Epithelial cell of prostate (primary cell): ENCODE measurements around the gene TPK1.

Source experiments
- DNase-seq: peaks from one replicate; pipeline ENCODE4 v3.0.0-alpha.2; 2011; ENCODE audit warnings: low read depth, low spot score
- H3K27ac ChIP-seq: fragments of 450-650 bp; 2 replicates; pipeline ENCODE4 v1.5.1; 2017; ENCODE audit warnings: mild to moderate bottlenecking

Gene TPK1

DNA sequence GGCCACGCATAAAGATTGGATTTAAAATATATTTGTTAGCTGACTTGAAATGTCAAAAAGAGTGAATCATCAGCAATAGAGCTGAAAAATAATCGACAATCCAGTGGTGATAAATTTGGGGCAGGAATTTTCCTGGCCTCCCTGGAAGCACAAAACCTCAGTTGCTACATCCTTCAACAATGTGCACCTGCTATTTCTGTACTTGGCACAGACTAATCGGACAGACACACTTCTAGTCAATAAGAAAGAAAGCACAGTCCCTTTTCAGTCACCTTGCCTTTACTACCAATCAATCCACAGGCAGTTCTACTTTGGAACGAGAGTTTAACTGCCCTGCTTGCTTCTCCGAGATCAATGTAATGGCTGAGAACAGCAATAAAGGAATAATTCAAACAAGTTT is 335.6 kb downstream of the TPK1 start:
- no peak for DNase-seq
- H3K27ac ChIP-seq = no peak overlapping the region

DNA sequence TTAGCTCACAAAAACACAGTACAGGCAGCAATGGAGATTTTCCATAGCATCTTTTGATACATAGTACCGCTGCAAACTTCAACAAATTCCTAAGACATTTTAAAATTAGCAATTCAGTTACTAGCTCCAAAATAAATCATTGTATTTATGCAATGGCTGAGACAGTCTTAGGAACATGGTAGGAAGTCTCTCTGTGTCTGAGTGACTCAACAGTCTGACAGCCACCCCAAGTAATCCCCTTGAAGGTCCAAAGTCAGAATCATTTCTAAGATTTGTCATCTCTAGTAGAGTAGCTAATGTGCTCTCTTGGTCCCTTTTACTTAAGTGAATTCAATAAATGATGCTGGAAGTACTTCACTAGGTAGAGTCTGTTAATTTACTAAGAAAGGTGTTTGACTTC is 338.6 kb downstream of the TPK1 start:
- no peak for DNase-seq
- no peak overlapping the region for H3K27ac ChIP-seq

DNA sequence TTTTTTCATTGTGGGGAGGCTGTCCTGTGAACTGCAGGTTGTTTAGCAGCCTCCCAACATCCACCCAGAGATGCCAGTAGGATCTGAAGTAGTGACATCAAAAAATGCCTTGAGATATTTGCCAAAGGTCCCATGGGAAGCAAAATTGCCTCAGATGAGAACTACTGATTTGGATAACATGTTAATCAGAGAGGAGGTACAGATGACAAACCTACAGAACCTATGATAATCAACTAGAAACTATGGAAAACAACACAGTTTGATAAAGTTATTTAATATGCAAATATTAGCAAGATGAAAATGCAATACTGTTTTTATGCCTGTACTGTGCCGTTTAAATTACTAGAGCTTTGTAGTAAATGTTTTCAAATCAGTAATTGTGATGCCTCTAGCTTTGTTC is 341.5 kb downstream of the TPK1 start:
- H3K27ac ChIP-seq = no peak overlapping the region
- DNase-seq = no peak

DNA sequence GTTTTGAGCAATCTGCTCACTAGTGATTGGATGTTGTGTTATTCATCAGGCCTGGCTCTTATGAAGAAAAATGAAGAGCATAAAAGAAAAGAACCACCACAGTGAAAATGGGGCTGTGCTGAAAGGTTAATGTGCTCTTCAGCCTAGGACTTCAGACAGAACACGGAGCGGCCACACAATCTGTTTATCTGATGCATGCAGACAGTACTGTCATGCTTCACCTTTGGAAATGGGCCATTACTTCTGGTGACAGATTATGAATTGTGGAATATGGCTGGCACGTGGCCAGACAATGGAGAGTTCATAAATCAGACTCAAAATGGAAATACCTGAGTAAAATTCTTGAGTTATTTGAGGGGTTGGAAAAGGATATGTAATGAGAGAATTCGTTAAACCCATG is 346.3 kb downstream of the TPK1 start:
- no peak for DNase-seq
- H3K27ac ChIP-seq = no peak overlapping the region

DNA sequence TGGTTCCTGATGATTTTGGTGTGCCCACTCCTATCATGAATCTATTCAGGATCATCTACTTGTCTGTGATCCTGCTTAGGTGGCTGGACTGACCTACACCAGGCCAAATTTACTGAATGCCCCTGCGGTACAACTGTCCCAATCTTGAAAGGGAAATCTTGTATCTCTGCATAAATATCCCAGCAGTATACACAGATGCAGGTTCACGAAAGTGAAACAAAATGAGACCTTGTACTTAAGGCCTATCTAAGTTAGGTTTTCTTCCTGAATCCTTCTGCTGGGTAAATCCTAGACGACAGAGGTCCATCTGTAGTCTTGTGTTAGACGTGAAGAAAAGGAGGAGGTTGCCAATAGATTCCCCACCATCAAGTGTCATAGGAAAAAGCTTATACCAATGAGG is 346.9 kb downstream of the TPK1 start:
- H3K27ac ChIP-seq = no peak overlapping the region
- DNase-seq = no peak

DNA sequence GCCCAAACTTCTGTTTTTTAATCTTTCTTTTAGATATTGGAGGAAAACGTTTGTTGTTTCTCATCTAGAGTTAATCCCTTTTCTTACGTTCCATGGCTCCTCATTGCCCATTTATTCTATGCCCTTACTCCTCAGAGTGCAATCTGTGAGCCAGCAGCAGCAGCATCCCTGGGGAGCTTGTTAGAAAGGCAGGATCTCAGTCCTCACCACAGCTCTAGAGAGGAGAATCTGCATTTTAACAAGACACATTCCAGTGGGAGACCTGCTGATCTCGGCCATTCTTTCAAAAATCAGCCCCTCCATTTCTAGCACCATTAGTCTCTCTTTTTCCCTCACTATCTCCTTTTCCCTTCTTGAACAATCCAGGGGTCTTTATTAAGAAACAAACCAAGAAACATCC is 348.0 kb downstream of the TPK1 start:
- no peak overlapping the region for H3K27ac ChIP-seq
- no peak for DNase-seq

DNA sequence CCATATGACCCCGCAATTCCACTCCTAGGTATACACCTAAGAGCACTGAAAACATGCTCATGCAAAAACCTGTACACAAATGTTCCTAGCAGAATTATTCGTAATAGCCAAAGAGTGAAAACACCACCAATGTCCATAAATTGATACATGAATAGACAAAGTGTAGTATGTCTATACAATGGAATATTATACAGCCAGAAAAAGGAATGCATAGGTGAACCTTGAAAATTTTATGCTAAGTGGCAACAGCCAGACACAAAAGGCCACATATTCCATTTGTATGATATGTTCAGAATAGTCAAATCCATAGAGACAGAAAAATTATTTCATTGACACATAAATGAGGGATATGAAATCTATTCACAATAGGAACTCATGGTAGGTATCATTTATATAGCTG is 351.4 kb downstream of the TPK1 start:
- no peak for DNase-seq

DNA sequence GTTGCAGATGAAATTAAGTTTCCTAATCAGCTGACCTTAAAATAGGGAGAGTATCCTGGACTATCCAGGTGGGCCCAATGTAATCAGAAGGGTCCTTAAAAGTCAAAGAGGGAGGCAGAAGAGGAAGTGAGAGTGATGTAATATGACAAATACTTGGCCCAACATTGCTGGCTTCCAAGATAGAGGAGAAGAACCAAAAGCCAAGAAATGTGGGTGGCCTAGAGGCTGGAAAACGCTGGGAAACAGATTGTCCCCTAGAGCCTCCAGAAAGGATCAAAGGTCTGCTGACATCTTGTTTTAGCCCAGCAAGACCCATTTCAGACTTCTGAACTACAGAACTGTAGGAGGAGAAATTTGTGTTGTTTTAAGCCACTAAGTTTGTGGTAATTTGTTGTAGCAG is 352.7 kb downstream of the TPK1 start:
- no peak overlapping the region for H3K27ac ChIP-seq
- DNase-seq = no peak

More for the DNA sequence above, 351.4 kb downstream of the TPK1 start:
- no peak overlapping the region for H3K27ac ChIP-seq

DNA sequence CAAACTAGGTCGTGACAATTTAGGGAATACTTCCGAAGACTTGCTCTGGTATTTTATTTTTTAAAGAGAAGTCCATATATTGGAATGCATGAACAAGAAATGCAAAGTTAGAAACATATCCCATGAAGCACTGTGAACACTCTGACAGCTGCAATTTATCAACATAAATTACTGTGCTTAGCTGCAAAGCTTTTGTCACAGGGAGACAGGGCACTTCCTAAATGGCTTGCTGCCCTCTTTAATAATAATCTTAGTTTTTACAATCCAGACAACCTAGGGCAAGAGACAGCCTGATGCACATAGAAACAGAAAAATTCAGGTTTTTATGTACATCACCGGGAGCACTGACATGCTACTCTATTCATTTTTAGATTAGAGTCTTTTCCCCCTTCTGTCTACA is 354.0 kb downstream of the TPK1 start:
- no peak overlapping the region for H3K27ac ChIP-seq
- no peak for DNase-seq

DNA sequence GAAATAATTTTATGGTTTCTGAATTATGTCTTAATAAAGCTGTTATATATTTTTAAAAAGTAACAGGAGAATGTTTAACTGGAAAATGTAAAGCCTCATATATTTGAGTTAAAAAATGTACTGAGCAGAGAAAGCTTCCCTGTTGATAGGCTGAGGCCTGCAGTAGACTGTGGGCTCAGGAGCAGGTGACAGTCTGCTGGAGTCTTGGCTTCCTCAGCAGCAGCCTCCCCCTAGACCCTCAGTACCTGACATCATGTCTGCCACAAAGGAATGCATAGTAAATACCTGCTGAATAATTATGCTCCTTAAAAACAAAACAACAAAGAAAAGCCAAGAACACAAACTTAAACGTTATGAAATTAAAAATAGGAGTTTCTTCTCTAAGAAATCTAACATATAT is 358.5 kb downstream of the TPK1 start:
- no peak overlapping the region for H3K27ac ChIP-seq
- DNase-seq = no peak

DNA sequence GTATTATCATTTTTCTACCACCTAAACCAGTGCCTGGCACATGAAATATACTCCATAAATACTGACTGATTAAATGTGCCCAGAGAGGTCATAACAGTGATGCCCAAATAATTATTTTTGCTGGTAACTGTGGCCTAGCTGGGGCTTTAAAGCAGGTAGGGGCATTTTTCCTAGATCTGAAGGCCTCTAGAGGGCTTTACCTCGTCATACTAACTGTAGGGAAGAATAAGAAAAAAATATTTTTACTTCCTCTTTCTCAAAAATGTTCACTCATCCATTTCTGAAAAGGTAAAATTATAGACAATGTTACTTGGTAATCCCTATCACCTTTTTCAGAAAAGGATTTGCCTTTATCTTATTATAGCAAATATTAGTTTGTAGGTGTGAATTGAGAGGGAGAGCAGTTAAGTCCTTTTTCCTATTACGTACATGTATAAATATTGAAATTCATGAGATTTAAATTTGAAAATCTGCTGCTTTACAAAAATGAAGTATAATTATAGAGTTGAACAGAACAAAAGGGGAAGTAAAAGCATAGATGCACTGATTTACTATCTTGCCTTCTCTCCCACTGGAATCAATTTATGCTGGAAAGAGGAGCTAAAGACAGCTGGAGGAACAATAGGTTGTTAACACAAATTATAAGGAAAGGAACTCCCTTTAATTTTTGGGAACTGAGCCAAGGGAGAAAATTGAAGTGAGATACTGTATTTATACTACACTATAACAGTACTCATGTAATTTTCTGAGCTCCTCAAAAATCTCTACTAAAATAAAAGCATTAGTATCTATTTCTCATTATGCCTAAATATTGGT is 360.8 kb downstream of the TPK1 start:
- no peak overlapping the region for H3K27ac ChIP-seq
- DNase-seq = no peak

DNA sequence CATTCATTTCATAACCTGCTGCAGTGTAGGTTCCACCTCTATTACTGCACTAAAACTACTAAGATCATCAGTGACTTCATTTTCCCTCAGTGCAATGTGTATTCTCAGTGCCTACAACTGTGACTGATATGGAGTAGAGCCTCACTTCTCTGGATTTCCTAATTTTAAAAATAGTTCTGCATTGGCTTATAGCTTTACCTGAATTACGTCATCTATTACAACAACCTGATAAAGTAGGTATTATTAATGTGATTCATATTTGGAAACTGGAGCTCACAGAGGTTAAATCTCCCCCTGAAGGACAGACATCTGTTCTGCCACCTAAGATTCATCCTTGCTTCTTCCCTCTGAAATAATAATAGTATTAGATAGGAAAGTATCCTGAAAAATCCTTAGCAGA is 361.5 kb downstream of the TPK1 start:
- H3K27ac ChIP-seq = no peak overlapping the region

DNA sequence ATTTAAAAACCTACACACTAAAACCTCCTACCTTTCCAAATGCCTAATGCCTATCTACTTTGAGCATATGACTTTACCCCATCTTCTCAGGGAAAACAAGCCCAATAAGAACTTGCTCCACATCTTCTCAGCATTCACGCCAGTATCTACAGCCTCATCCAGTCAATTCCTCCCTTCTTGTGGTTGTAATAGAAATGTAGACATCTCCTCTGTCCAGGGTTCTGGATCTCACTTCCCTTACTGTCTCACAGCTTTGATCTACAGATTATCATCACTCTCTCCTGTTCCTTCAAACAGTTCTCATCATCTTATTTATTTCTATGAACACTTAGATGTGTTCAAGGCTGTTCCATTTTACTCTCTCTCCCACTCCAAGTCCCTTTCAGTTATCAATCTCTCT is 361.9 kb downstream of the TPK1 start:
- H3K27ac ChIP-seq = no peak overlapping the region

More for the DNA sequence above, 361.5 kb downstream of the TPK1 start:
- no peak for DNase-seq

DNA sequence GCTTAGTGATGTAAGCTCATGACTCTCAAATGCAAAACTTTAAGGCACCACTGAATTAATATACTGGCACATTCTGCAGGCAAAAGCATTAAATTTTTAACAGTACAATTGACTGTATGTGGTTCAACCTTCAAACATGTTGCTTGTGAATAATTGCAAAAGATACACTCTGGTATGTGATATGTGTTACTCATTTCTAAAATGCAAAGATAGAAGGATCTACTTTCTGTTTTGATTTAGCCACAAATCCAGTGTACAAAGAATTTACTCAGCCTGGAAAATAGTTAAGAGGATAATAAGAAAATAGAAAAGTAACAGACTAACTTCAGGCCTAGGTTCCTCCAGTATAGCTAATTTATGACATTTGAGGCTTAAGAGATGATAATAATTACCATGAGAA is 365.8 kb downstream of the TPK1 start:
- DNase-seq = no peak
- no peak overlapping the region for H3K27ac ChIP-seq

More for the DNA sequence above, 361.9 kb downstream of the TPK1 start:
- DNase-seq = no peak

DNA sequence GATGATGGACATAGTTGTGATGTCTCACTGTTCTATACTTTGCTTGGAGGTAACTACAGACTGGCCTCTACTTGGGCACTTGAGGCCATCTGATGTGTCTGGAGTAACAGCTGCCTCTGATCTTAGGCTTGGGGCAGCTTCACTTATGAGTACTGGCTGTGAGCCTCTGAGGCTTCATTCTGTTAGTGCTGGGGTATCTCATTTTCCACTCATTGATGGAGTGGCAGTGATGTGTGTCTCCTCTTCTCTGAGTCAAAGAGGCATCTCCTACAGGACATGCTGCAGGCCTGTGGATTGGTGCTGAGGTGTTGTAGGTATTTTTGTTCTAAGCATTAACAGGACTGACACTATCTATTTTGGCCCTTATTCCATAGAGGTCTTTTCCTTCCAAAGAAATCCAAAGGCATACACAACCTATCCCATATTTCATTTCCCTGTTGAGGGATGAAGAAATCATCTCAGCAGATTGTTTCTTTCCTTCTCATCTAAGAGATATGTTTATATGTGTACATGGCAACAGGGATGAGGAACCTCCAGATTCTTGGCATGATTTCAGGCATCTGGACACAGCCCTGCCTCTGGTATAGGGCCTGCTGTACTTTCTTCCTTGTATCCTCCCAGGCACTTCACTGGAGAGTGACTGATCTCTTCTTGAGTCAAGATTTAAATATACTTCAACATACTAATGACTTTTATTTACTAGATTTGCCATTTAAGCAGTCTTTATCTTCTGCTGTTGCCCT is 366.7 kb downstream of the TPK1 start:
- no peak overlapping the region for H3K27ac ChIP-seq
- peak; percentile 20 for DNase-seq

DNA sequence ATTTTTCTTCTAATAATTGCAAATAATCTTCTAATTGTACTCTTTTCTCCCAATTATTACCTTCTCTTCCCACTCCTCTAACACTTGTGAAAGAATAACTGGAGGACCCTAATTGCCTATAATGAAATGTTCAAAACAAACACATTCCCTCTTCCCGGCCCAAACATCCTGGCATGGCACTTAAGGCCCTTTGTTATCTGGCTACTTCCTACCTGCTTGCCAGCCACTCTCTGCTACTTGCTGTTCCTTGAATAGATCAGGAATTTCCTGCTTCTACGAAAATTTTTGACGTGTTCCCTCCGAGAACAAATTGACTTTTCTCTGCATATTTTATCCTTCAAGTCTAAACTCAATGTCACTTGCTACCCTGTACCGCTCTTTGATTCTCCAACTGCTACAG is 376.2 kb downstream of the TPK1 start:
- H3K27ac ChIP-seq = no peak overlapping the region
- no peak for DNase-seq

DNA sequence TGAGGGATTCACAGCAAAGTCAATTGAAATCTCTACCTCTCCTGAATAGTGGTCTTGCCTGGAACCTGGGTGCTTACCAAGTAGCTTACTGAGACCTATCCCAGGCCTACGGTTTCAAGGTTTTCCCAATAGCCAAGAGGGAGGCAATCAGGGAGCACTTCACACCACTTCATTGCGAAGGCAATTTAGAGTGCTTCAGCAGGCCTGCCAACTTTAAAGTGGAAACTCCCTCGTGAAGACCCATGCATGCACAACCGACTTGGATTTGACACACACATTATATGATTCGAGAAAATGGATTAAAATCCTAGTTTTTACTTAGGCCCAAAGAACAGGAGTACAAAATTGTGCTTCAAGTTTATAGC is 380.8 kb downstream of the TPK1 start:
- no peak overlapping the region for H3K27ac ChIP-seq
- no peak for DNase-seq

DNA sequence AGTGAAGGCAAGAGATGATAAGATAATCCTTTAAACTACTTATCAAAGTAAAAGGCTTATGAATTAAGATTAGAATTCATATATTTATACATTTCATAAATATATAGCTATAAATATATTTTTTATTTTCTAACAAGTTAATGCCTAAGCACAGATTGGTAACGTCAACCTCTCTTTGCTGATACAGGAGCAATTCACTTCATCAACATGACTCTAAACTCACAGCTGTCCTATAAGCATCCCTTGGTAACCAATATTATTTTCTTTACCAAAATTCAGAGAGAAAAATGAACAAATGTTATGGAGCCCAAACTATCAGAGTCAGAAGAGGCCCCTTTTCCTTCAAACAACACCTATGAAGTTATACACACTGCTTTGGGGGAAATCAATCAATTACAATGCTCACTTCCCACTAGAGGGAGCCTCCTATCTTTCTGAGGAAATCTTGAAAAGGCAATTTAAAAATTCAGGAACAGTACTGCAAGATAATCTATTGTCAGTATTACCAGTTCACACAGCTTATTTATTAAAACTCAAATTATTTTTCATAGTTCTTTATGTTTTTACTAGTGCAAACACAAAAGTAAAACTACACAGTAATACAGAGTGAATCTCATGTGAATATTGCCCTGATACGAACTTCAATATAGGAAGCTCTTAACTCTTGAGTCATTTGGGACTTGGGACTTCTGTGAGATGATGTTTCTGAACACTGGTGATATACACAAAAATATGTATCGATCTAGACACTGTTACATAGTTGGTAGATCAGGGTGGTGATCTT is 381.4 kb downstream of the TPK1 start:
- no peak overlapping the region for H3K27ac ChIP-seq
- no peak for DNase-seq

DNA sequence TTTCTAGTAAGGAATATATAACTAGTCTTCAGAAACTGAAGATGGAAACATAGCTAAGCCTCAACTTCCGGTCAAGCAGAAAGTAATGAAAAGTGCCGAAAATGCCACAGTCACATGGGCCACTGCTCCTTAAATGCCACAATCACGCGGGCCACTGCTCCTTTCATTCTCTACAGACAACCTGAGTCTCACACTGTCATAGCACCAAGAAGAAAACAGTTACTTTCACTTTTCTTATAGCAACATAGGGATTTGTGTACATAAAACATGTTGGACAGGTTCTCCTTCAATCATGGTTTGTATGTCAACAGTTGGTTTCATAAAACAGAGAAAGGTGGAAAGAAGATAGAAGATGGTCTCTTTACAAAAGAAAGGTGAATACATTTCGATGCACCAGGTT is 383.8 kb downstream of the TPK1 start:
- DNase-seq = no peak
- no peak overlapping the region for H3K27ac ChIP-seq

DNA sequence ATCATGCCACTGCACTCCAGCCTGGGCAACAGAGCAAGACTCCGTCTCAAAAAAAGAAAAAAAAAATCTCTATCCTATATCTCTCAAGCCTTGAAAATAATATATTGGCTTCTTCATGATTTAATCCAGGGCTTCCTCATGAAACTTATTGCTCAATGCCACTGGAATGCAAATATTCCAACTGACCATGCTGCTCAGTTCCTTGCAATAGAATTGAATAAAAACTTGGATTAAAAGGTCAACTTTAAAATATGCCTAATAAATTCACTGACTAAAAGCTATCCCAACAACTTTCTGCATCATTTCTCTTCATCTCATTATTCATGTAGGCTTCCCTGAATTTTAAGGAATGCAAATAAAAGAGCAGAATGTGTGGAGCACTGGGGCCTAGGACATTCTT is 390.3 kb downstream of the TPK1 start:
- no peak overlapping the region for H3K27ac ChIP-seq
- no peak for DNase-seq

DNA sequence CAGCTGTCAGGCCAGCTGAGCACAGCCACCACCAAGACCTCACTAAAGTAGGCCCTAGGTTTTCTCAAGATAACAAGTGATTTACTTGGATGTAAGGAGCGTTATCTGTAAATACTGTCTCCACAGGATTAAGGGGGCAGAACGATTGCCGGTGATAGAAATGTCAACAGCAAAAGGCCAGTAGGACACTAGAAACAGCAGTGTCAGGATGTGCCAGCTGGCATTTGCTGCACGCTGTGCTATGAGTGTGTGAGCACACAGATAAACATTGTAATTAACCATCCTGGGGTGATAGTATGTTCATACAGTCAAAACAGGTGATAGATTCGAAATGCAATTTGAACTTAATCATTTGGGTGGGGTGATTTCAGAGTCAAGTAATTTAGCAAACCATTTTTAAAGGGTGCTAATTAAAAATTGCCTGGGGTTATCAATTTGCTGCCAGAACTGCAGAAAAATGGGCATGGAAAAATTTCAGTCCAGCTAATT is 396.1 kb downstream of the TPK1 start:
- H3K27ac ChIP-seq = no peak overlapping the region
- no peak for DNase-seq
